Keratinocyte (primary cell): Measurements from ENCODE around the gene EMP2. TPM values are rescaled to one million over a fixed set of nuclear protein-coding genes. Genes with fewer than 3 reads are reported as not detected.

Experiments
- DNase-seq: peaks from one replicate; pipeline ENCODE4 v3.0.0-alpha.2; 2011; ENCODE audit warnings: low read depth, missing footprints, low spot score
- FAIRE-seq: peaks from 2 replicates; lab custom pipeline; 2011; peaks lifted over from hg19 to GRCh38; lab: Jason Lieb, UNC
- H2AFZ ChIP-seq: 2 replicates; pipeline ENCODE4 v1.6.0; 2012; ENCODE audit warnings: low read length, control low read depth, inconsistent platforms; ENCODE audit not compliant: control insufficient read depth
- H3K27ac ChIP-seq: 2 replicates; pipeline ENCODE4 v1.5.1; 2011; ENCODE audit warnings: low read length; ENCODE audit not compliant: control insufficient read depth, insufficient read depth
- H3K27me3 ChIP-seq: 3 replicates; pipeline ENCODE4 v1.6.0; 2011; ENCODE audit warnings: low read length; ENCODE audit not compliant: control insufficient read depth, insufficient read depth; ENCODE audit errors: extremely low read depth
- H3K36me3 ChIP-seq, 2 experiments: 2 replicates in 1 of 2; 3 replicates in 1 of 2; pipeline ENCODE4 v1.5.1; 2011; ENCODE audit warnings: low read length in 2 of 2, mild to moderate bottlenecking in 1 of 2; ENCODE audit not compliant: control insufficient read depth in 2 of 2, insufficient read depth in 2 of 2; ENCODE audit errors: extremely low read depth in 1 of 2
- H3K4me1 ChIP-seq: 3 replicates; pipeline ENCODE4 v1.5.1; 2011; ENCODE audit warnings: low read length; ENCODE audit not compliant: control insufficient read depth, insufficient read depth; ENCODE audit errors: extremely low read depth
- H3K4me2 ChIP-seq: 3 replicates; pipeline ENCODE4 v1.6.0; 2011; ENCODE audit warnings: low read depth, low read length; ENCODE audit not compliant: control insufficient read depth, insufficient read depth; ENCODE audit errors: extremely low read depth
- H3K4me3 ChIP-seq, 3 experiments: fragments of 200-600 bp in 1 of 3; sonication (generic) in 1 of 3; 2 replicates in 2 of 3; 3 replicates in 1 of 3; pipeline ENCODE4 v1.5.1; 2011 to 2016; ENCODE audit warnings: low read length in 3 of 3, mild to moderate bottlenecking in 3 of 3, control low read depth in 2 of 3, inconsistent platforms in 1 of 3, low read depth in 1 of 3, mixed read lengths in 1 of 3, mixed run types in 1 of 3, moderate library complexity in 1 of 3; ENCODE audit not compliant: control insufficient read depth in 2 of 3, insufficient read depth in 2 of 3; ENCODE audit errors: extremely low read depth in 1 of 3
- H3K79me2 ChIP-seq: 2 replicates; pipeline ENCODE4 v1.6.0; 2012; ENCODE audit warnings: low read length; ENCODE audit not compliant: control insufficient read depth, insufficient read depth
- H3K9ac ChIP-seq: 3 replicates; pipeline ENCODE4 v1.6.0; 2011; ENCODE audit warnings: low read length; ENCODE audit not compliant: control insufficient read depth, insufficient read depth; ENCODE audit errors: extremely low read depth
- H3K9me1 ChIP-seq: 3 replicates; pipeline ENCODE4 v1.6.0; 2011; ENCODE audit warnings: low read length; ENCODE audit not compliant: control insufficient read depth, insufficient read depth; ENCODE audit errors: extremely low read depth
- H3K9me3 ChIP-seq: 2 replicates; pipeline ENCODE4 v1.5.1; 2012; ENCODE audit warnings: low read depth, low read length; ENCODE audit not compliant: control insufficient read depth
- H4K20me1 ChIP-seq: 3 replicates; pipeline ENCODE4 v1.6.0; 2011; ENCODE audit warnings: low read length; ENCODE audit not compliant: control insufficient read depth, insufficient read depth; ENCODE audit errors: extremely low read depth
- CTCF ChIP-seq, 3 experiments: IDR thresholded peaks in 1 of 3; conservative IDR thresholded peaks in 1 of 3; optimal IDR thresholded peaks in 1 of 3; 2 replicates in 2 of 3; 3 replicates in 1 of 3; pipeline versions ENCODE3 to v1.5.1; 2011; ENCODE audit warnings: low read length in 3 of 3, mild to moderate bottlenecking in 3 of 3, moderate library complexity in 2 of 3, control low read depth in 1 of 3, inconsistent platforms in 1 of 3; ENCODE audit not compliant: insufficient read depth in 2 of 3; ENCODE audit errors: extremely low read depth in 1 of 3
- EZH2 ChIP-seq: IDR thresholded peaks from one replicate; pipeline ENCODE4 v1.6.1; 2012; ENCODE audit warnings: inconsistent platforms, mild to moderate bottlenecking, low read length, moderate library complexity
- dilution Hi-C: fragments of 300-500 bp; cut with MboI; formaldehyde crosslinking; loops from one replicate; pipeline ENCODE4 v1.7.0; 2020; ENCODE audit warnings: low sequenced_read_pairs; ENCODE audit not compliant: extremely low pct_ligation_motif_present
- polyA plus RNA-seq, 5 experiments: library from polyadenylated mRNA; depleted of rRNA in 3 of 5; stranded (reverse) in 3 of 5; stranded (forward) in 1 of 5; unstranded in 1 of 5; fragments of >200 nt; gene quantifications; 1 replicate in 1 of 5; 2 replicates in 3 of 5; 3 replicates in 1 of 5; pipeline versions ENCODE4 v1.2.1 to v1.2.3, GENCODE V29; 2011 to 2012; ENCODE audit warnings: missing spikeins in 2 of 5, low read depth in 1 of 5, low replicate concordance in 1 of 5

Gene EMP2
- polyA plus RNA-seq, 1 donor (not counting 4 experiments of a cell fraction or from before 2014, with no cell fraction given): 19.1 TPM

DNA sequence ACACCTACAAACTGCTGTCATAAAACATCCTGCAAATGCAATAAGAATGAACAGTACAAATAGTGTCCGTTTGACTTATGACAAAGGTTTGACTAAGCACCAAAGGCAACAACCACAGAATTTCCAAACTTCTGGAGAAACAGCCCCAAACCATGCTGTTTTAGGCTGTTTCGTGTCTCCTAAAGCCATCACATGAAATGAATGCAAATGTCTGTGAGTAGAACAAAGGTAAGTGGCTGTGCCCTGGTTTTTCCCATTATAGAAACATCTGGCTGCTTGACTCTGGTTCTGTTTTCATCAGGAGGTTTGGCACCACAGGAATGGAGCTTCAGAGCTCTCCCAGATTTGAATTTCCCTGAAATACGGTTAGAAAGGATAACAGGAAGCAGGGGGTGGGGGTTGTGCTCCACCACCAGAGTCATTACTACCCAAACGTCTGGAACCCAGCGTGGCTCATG is 4.6 kb upstream of the EMP2 start:
- no peaks in the 10 kb centered on the region for H4K20me1 ChIP-seq
- no peak overlapping the region for H3K9ac ChIP-seq
- H3K36me3 ChIP-seq: no peaks in the 10 kb centered on the region
- no peak for TF ChIP-seq CTCF (optimal IDR thresholded peaks at IDR 0.05 in 1 of 3, IDR thresholded peaks at IDR 0.05 in 1 of 3, conservative IDR thresholded peaks at IDR 0.05 in 1 of 3; ENCODE audit: extremely low read depth in 1 of 3, insufficient read depth in 2 of 3, low read length in 3 of 3)
- no peak for TF ChIP-seq EZH2
- no peak overlapping the region for H3K4me3 ChIP-seq
- no peak overlapping the region for H3K27ac ChIP-seq
- no peak for FAIRE-seq
- no peak overlapping the region for H3K4me2 ChIP-seq
- no peak overlapping the region for H2AFZ ChIP-seq
- dilution Hi-C loops: no loop called here
- H3K27me3 ChIP-seq: no peaks in the 10 kb centered on the region
- H3K9me3 ChIP-seq: no peaks in the 10 kb centered on the region
- H3K79me2 ChIP-seq: no peaks in the 10 kb centered on the region
- no peaks in the 10 kb centered on the region for H3K9me1 ChIP-seq
- peaks cover 4% of the 10 kb centered on the region for H3K4me1 ChIP-seq
- no peak for DNase-seq

DNA sequence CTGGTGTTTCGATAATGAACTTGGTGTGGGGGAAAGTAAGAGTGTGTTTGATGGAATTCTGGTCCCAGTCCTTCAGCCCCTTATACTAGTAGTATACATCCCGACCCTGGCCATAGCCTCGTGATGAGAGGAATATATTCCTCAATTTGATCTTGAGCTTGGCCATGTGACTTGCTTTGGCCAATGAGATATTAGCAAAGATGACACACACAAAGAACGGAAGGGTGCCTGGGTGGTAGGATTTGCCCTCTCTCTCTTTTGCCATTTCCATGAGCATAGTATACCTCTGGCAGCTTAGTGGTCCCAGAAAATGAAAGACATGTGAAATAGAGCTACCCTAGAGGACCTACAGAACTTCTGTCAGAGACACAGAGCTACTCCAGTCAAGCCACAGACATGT is 2.9 kb upstream of the EMP2 start:
- no peak overlapping the region for H3K4me2 ChIP-seq
- no peak overlapping the region for H3K4me3 ChIP-seq
- TF ChIP-seq EZH2 (no peak), CTCF (optimal IDR thresholded peaks at IDR 0.05 in 1 of 3, IDR thresholded peaks at IDR 0.05 in 1 of 3, conservative IDR thresholded peaks at IDR 0.05 in 1 of 3; ENCODE audit: extremely low read depth in 1 of 3, insufficient read depth in 2 of 3, low read length in 3 of 3) (no peak)
- FAIRE-seq (no peak), DNase-seq (no peak)
- no peak overlapping the region for H3K9ac ChIP-seq
- no peaks in the 10 kb centered on the region for H3K9me3 ChIP-seq
- H2AFZ ChIP-seq: no peak overlapping the region
- peaks cover 20% of the 10 kb centered on the region for H3K4me1 ChIP-seq
- dilution Hi-C loops: no loop called here
- no peaks in the 10 kb centered on the region for H3K36me3 ChIP-seq
- H3K27ac ChIP-seq: no peak overlapping the region
- H3K9me1 ChIP-seq: no peaks in the 10 kb centered on the region
- peaks cover 8% of the 10 kb centered on the region for H3K79me2 ChIP-seq
- no peaks in the 10 kb centered on the region for H4K20me1 ChIP-seq
- no peaks in the 10 kb centered on the region for H3K27me3 ChIP-seq
